GDM1 (cell line): ENCODE data around the gene CDH11.

Source experiments
- DNase-seq: peaks from one replicate; lab custom pipeline; 2025; lab: John Stamatoyannopoulos, UW

The CDH11 gene

GRCh38 chr16:65069766-65070165 lies 52.1 kb downstream of the CDH11 start:
- no peak for DNase-seq

DNA sequence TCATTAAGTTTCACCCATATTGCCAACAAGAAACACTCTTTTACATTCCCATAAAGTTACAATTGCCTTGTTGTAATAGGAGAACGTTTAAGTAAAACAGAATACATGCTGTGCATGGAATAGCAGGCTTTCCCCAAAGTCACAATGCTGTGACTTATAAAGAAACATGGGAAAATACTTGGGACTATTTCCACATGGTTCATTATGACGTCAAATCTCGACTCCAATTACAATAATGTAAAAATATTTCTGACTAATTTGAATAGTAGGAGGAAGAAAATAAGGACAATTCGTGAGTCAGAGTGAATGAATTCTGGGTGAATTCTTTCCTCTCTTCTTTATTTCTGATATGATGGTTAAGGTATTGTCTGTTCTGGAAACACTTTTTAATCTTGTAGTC lies 52.8 kb downstream of the CDH11 start:
- no peak for DNase-seq

DNA sequence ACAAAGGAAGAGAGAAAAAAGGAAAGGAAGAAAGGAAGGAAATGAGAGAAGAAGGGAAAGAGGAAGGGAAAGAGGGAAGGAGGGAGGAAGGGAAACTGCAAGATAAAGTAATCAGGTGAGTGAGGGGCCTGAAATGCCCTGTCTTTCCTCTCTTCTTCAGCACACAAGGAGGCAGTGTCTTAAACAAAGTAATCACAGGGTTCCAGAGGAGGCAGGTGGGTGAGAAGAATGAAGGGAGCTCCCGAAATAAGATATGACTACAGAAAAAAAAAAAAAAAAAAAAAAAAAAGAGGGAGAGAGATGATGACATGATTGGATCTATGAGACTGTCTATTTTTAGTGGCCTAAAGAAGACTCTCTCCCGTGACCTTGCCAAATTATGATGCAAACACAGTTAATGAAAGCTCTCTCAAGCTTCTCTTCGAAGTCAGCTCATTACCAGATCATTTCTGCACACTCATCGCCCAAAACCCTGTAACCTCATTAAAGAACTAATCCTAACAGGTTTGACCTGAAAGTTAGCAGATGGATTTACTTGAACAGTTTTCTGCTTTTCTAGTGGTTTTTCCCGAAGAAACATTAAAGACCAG lies 53.6 kb downstream of the CDH11 start:
- DNase-seq = no peak

DNA sequence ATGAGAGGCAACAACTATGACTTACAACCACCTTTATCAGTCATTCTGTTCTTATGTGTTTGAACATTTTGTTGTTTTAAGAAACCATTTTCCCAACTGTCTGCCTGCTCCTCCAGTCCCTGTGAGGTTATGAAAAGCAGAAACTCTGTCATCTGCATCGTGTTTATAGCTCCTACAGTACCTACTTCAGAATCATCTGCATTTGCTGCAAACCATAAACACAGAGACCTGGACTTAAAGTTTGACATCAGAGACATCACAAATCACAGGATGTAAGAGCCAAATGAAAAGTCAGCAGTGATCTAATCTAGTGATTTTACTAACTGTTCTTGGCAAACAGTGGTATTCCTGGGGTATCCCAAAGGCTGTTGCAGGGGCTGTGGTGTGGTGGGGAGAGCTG lies 55.2 kb downstream of the CDH11 start:
- no peak for DNase-seq

GRCh38 chr16:65065031-65065430 lies 56.8 kb downstream of the CDH11 start:
- DNase-seq = no peak

DNA sequence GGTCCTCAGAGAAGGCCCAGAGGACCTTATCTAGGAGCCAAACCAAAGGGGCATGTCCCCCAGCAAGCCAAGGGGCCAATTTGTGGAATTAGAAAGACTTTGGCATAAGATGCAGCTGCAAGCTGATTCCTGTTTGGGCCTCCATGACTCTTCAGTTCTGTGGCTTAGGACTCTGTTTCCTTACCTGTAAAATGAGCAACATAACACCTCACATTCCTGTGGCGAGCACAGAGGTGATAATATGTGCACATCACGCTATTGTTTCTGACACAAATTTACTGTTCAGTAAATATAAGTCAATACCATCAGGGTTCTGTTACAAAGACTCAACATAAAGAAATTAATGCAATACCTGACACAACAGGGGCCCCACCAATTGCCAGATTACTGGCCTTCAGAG lies 57.7 kb downstream of the CDH11 start:
- no peak for DNase-seq

DNA sequence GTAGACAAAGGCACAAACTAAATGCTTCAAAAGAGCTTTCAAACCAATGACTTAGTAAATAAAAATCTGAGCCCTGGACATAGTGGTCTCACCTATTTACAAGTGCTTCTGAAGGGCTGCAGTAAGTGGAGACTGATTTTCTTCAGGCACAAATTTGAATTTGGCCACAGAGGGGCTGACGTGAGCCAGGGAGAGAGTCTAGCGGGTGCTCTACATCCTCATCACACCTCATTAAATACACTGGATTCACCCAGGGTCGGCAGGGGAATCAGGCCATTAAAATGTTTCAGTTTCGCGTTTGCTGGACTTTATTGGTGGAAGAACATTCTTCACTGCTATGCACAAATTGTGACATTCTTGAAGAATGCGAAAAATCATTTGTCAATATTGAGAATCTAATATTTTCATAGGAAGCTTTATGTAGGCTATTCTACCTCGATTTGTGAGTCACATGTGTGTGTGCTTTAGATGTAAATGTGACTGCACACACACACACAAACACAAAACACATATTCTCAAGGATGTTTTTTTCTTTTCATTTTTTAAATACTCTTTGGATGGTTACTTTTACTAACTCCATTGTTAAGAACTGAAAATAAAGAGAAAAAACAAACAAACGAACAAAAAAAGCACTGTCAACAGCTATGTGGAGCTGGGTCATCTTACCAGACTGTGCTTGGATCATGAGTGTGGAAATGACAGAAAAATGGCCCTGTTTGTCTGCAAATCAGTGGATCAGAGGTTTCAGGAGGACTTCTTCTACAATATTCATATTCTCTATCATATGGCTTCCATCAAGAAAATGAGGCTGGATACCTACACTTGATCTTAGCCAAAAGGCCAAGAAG lies 58.9 kb downstream of the CDH11 start:
- DNase-seq = no peak

DNA sequence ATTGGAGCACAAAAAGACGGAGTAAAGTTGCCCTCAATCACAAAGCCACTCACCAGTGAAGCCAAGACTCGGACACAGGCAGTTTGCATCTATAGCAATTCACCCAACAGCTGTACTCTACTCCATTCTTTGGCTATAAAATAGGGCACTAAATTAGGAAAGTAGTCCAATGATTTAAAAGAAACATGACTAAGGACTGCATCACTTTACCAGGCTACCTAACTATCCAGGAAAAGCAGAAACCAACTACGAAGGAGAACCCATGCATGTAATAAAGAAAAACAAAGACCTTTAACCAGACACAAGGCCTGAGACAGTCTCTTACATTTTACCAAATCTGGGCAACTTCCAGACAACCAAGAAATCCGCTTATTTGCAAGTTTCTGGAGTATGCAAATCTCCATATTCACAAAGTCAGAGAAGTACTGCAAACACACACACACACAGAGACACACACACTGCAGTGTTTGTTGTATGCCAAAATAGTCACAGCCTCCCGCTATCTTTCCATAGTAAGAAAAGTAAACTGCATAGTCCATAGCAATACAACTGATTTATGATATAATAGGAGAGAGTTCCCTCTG lies 59.8 kb downstream of the CDH11 start:
- DNase-seq = no peak

DNA sequence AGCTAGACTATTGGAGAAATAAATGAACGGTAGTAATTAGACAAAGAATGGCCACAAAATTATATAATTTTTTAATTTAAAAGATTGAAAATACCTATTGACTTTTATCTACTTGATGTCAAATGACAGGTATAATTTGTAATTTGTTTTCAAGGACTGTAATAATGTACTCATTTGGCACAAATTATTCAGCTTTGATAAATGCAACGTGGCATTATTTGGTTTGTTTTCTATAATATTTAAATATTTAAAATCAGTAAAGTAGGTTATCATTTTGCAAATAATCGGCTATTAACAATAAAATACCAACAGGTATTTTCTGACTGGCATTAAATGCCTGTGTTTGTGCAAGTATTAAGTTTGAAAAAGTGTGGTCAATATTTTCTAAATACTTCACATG lies 60.6 kb downstream of the CDH11 start:
- DNase-seq = no peak

GRCh38 chr16:65059406-65059980 lies 62.4 kb downstream of the CDH11 start:
- DNase-seq = no peak

- no peak for DNase-seq
These were observed 64.7 kb downstream of the CDH11 start for GRCh38 chr16:65057184-65057583.

DNA sequence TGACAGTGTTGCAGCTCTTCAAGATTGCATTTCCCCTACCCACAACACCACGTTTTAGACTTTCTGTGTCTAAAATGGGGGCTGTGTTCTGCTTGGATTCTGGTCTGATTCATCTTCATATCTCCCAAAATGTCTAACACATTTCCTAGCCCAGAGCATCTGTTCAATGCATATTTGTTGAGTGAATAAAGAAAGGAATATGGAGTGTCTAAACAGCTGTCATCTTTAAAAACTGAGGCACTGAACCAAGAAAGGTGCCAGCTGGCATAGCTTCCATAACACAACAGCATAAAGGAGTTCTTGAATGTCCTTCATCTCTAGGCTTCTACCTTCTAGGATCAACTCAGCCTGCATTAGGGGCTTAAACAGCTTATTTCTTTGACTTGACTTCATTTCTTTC lies 67.4 kb downstream of the CDH11 start:
- no peak for DNase-seq

DNA sequence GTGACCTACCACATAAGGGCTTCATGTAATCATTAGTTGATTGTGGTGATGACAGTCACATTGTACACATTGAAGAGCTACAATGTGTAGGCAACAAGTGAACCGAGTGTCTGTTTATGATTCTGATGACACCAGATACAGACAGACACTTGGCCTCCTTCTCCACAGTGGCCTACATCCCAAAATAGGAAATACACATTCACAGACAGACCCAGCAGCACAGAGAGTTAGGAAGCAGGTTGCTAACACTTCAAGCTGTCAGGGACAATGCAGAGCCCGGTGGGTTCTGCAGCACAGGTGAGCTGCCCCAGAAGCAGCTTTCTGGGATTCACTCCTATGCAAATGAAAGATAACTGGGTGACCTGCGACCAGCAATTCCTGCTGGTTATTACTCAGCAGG lies 72.2 kb downstream of the CDH11 start:
- no peak for DNase-seq

DNA sequence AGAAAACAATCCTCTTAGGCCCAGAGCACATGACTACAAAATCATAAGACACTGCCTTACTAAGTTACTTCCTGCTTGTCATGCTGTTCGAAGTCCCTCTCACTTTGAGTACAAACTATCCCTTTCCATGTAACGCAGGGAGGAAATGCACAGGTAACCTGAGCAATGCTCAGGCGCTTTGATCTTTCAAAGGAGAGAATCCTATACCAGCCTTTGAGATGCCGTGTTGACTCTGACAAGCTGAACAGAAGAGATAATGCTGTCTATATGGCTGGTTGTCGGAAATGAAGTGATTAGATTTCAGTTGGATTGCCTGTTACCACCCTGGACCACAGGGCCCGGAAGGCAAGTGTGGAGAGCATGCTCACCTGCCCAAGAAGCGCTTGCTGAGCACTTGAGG lies 75.9 kb downstream of the CDH11 start:
- DNase-seq = no peak

- DNase-seq = no peak
These were observed 77.0 kb downstream of the CDH11 start for GRCh38 chr16:65044873-65045272.

DNA sequence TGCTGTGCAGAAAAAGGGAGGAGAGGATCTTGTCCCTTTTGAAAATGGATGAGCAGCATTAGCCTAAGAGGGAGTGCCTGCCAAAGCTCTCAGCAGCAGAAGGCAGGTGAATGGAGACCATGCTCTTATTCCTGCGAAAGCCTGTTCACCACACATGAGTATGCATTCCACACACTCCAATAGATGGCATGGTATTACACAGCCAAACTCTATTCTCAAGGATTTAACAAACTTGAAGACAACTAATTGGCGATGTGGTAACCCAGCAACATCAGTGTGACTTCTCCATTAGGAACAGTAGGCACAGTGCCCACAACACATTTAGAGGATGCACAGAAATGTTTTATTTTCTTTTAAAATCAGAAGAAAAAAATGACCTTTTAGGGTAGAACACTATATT lies 77.8 kb downstream of the CDH11 start:
- DNase-seq = no peak

- no peak for DNase-seq
These were observed 79.2 kb downstream of the CDH11 start for GRCh38 chr16:65042438-65043365.

DNA sequence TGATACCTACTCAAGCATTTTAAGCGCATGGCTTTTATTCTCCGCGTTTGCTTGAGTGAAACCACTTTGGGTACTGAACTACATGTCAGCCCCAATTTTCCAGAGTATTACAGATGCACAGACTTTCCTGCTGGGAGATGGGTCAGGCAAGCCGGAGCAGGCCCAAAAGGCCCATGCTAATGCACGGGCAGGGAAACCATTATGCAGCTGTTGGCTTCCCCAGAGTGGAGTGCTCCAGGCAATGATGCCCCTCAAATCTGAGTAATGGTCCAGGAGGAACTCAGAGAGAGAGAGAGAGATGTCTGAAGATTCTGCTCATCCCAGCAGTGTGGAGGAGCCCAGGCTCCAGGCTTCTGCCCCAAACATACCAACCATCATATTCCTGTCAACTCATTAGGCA lies 80.2 kb downstream of the CDH11 start:
- DNase-seq = no peak

DNA sequence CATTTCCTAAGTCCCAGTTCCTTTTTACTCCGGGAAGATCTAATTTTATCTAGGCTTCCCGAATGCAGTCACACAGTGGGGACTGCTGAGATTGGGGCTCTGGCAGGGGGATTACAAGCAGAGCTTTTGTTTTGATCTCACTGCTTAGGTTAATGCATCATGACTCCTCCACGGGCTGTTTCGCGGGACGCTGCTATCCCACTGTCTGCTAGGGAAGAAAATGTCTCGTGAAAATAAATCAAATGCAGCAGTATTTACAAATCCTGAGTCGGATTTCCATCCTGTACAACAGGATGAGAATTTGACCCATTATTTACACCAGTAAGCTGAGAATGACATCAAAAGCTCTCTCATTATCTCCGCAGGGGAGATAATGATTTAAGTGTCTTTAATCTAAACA lies 83.8 kb downstream of the CDH11 start:
- no peak for DNase-seq

- DNase-seq = no peak
These were observed 84.3 kb downstream of the CDH11 start for GRCh38 chr16:65037556-65037955.

DNA sequence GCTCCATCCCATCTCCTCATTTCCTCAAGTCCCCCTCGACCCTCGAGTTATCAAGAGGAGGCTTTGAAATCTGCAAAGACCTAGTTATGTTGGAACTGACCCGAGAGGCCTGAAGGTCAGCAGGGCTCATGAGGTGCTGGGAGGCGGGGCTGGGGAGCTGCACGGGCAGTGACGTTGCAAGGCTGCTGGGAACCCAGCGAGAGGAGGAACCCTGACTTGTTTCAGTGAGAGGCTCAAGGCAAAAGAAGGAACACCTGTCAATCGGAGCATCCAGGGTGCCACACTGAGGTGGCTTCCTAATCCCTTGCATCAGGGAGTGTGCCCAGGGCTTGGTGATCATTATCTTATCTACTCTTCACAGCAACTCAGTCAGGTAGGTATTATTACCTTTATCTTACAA lies 86.9 kb downstream of the CDH11 start:
- DNase-seq = no peak

DNA sequence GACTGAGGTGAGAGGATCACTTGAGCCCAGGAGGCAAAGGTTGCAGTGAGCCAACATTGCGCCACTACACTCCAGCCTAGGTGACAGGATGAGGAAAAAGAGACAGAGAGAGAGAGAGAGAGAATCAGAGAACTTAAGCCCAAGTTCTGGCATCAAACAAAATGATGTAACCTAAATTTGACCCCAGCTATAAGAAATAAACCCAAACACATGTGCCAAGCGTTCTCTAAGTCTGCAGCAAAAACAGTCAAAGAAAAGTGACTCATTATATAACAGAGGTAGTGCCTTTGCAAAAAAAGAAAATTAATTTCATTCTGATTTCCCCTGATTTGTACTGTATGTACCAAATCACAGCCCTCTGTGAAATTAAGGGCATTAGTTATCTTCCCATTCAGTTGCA lies 89.5 kb downstream of the CDH11 start:
- DNase-seq = no peak
